Measurements from ENCODE around the gene CLASRP. TPM values are rescaled to one million over a fixed set of nuclear protein-coding genes. Genes with fewer than 3 reads are reported as not detected.

Gene CLASRP
- polyA plus RNA-seq, 3 donors = 2.2 to 152 (median 4.1) TPM

GRCh38 chr19:45112111-45112827 is 73.4 kb downstream of the CLASRP start:
- peaks cover 62% of the 10 kb centered on the region for H3K79me2 ChIP-seq (ENCODE audit: insufficient read depth, low read length)
- DNase-seq = no peak
- H4K20me1 ChIP-seq (ENCODE audit: insufficient read depth, low read length) = peaks cover 68% of the 10 kb centered on the region
- Mint-ChIP-seq H3K4me3 (no peak overlapping the region), H3K36me3 (peaks cover 3 to 15% of the 10 kb centered on the region in 2 donors), H3K4me1 (peaks cover 35% of the 10 kb centered on the region), H3K27ac (no peak overlapping the region), H3K27me3 (ENCODE audit: low read depth in 3 of 3) (peaks cover 0 to 3% (median 1%) of the 10 kb centered on the region in 3 donors), H3K9me3 (peaks cover 0 to 6% (median 0%) of the 10 kb centered on the region in 7 donors)
- H2AFZ ChIP-seq (ENCODE audit: insufficient read depth, low read depth, low read length, poor library complexity, severe bottlenecking) = no peak overlapping the region
- H3K27ac ChIP-seq (ENCODE audit: low read depth in 1 of 2, low read length in 2 of 2) = no peak overlapping the region
- H3K27me3 ChIP-seq (ENCODE audit: control insufficient read depth in 2 of 2, insufficient read depth in 2 of 2, low read length in 2 of 2) = no peaks in the 10 kb centered on the region
- TF ChIP-seq CTCF (IDR thresholded peaks at IDR 0.05) = no peak
- H3K4me3 ChIP-seq (replicated peaks in 1 of 3; ENCODE audit: low read depth in 2 of 3, low read length in 3 of 3) = no peak overlapping the region
- H3K9ac ChIP-seq (ENCODE audit: insufficient read depth, low read length, poor library complexity, severe bottlenecking) = no peak overlapping the region
- 100% methylated on average over 4 of the region's 11 CpGs for WGBS (ENCODE audit: insufficient coverage)
- H3K36me3 ChIP-seq (replicated peaks in 1 of 2; ENCODE audit: control insufficient read depth in 1 of 2, insufficient read depth in 2 of 2, low read length in 2 of 2) = no peaks in the 10 kb centered on the region
- intact Hi-C loops (cut with micrococcal nuclease) = no loop called here
- H3K4me2 ChIP-seq (replicated peaks; ENCODE audit: extremely low read depth, low read length, poor library complexity, severe bottlenecking) = no peak overlapping the region
- H3K9me3 ChIP-seq (replicated peaks in 1 of 2; ENCODE audit: control insufficient read depth in 1 of 2, insufficient read depth in 1 of 2, low read length in 2 of 2) = no peaks in the 10 kb centered on the region
- H3K4me1 ChIP-seq (ENCODE audit: control insufficient read depth in 1 of 2, insufficient read depth in 2 of 2, low read length in 2 of 2) = peaks cover 24 to 26% of the 10 kb centered on the region in 2 donors

- Mint-ChIP-seq H3K4me3 (no peak overlapping the region), H3K27me3 (ENCODE audit: low read depth in 3 of 3) (peaks cover 3 to 6% (median 3%) of the 10 kb centered on the region in 3 donors), H3K36me3 (peaks cover 3 to 12% of the 10 kb centered on the region in 2 donors), H3K9me3 (peaks cover 0 to 6% (median 0%) of the 10 kb centered on the region in 7 donors), H3K4me1 (peaks cover 46% of the 10 kb centered on the region), H3K27ac (peak overlapping the region in 1 of 7 donors; percentile 68)
- Histone ChIP-seq H2AFZ (ENCODE audit: insufficient read depth, low read depth, low read length, poor library complexity, severe bottlenecking) (no peak overlapping the region), H3K27me3 (ENCODE audit: control insufficient read depth in 2 of 2, insufficient read depth in 2 of 2, low read length in 2 of 2) (no peaks in the 10 kb centered on the region), H3K4me1 (ENCODE audit: control insufficient read depth in 1 of 2, insufficient read depth in 2 of 2, low read length in 2 of 2) (peaks cover 27 to 35% of the 10 kb centered on the region in 2 donors), H3K4me2 (replicated peaks; ENCODE audit: extremely low read depth, low read length, poor library complexity, severe bottlenecking) (no peak overlapping the region), H3K79me2 (ENCODE audit: insufficient read depth, low read length) (peaks cover 63% of the 10 kb centered on the region), H3K36me3 (replicated peaks in 1 of 2; ENCODE audit: control insufficient read depth in 1 of 2, insufficient read depth in 2 of 2, low read length in 2 of 2) (no peaks in the 10 kb centered on the region), H3K4me3 (replicated peaks in 1 of 3; ENCODE audit: low read depth in 2 of 3, low read length in 3 of 3) (no peak overlapping the region), H3K9me3 (replicated peaks in 1 of 2; ENCODE audit: control insufficient read depth in 1 of 2, insufficient read depth in 1 of 2, low read length in 2 of 2) (no peaks in the 10 kb centered on the region), H3K9ac (ENCODE audit: insufficient read depth, low read length, poor library complexity, severe bottlenecking) (no peak overlapping the region), H3K27ac (ENCODE audit: low read depth in 1 of 2, low read length in 2 of 2) (no peak overlapping the region), H4K20me1 (ENCODE audit: insufficient read depth, low read length) (peaks cover 75% of the 10 kb centered on the region)
- 82% methylated on average over 7 of the region's 9 CpGs for WGBS (ENCODE audit: insufficient coverage)
- no peak for DNase-seq
- no peak for TF ChIP-seq CTCF (IDR thresholded peaks at IDR 0.05)
- intact Hi-C loops (cut with micrococcal nuclease) = no loop called here
Measured at GRCh38 chr19:45113628-45114027, 74.8 kb downstream of the CLASRP start.

Data from CD14-positive monocyte (primary cell).